ENCODE measurements around the gene PLEKHA7. TPM values are rescaled to one million over a fixed set of nuclear protein-coding genes. Genes with fewer than 3 reads are reported as not detected.

PLEKHA7 gene
- total RNA-seq, 1 experiment from 2014 or later: 13.0 TPM

DNA sequence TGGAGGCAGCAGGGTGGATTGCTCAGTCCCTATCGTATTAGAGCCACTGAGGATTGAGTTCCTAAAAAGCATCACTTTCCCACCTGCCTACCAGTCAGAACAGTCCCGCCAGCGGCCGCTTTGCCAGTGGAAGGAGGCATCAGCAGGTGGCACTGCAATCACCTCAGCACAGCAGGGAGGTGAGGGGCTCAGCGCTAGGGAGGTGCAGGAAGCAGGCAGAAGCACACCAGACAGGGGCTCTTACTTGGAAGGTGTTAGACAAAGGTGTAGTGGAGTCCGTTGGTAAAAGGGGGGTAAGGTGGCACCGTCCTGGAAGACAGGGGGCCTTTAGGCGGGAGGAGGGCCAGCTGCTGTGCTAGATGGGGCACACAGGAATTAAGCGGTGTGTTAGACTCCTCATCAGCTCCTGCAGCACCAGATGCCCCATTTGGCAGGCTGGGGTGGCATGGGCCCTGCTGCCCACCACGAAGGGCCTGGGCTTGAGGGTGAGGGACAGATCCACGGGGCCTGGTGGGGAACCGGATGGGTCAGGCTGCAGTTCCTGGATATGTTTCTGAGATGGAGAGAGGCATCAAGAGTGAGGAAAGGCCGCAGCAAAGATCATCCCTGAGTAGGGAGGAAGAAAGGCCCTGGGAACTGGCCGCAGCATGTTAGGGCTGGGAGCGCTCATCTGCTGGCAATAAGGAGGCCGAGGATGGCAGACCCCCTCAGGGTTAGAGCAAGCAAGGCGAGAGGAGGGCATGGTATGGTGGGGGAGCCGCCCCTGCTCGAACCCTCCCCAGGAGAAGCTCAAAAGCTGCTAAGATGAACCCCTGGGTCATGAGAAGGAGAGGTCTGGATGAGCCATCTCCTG lies 233.3 kb downstream of the PLEKHA7 start:
- no peaks in the 10 kb centered on the region for H3K27me3 Mint-ChIP-seq (ENCODE audit: low read depth)
- peaks cover 24% of the 10 kb centered on the region for H3K4me1 Mint-ChIP-seq
- H3K27ac Mint-ChIP-seq: no peak overlapping the region
- no peaks in the 10 kb centered on the region for H3K9me3 Mint-ChIP-seq
- ATAC-seq: no peak
- DNase-seq (ENCODE audit: low spot score): no peak
- H3K36me3 Mint-ChIP-seq: no peaks in the 10 kb centered on the region
- ChIA-PET POLR2A (no interaction called here), CTCF (no interaction called here)
- no peak for TF ChIP-seq CBFB (CRISPR knock-in tag; IDR thresholded peaks at IDR 0.05; ENCODE audit: low read depth)
- TF ChIP-seq GABPB1 (CRISPR knock-in tag; IDR thresholded peaks at IDR 0.05): no peak
- TF ChIP-seq, protein P1, sequence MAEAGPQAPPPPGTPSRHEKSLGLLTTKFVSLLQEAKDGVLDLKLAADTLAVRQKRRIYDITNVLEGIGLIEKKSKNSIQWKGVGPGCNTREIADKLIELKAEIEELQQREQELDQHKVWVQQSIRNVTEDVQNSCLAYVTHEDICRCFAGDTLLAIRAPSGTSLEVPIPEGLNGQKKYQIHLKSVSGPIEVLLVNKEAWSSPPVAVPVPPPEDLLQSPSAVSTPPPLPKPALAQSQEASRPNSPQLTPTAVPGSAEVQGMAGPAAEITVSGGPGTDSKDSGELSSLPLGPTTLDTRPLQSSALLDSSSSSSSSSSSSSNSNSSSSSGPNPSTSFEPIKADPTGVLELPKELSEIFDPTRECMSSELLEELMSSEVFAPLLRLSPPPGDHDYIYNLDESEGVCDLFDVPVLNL (CRISPR knock-in tag; IDR thresholded peaks at IDR 0.05; ENCODE audit: borderline replicate concordance, low read depth): no peak
- no peak for TF ChIP-seq ZNF121 (CRISPR knock-in tag; IDR thresholded peaks at IDR 0.05)
- TF ChIP-seq, protein P2, sequence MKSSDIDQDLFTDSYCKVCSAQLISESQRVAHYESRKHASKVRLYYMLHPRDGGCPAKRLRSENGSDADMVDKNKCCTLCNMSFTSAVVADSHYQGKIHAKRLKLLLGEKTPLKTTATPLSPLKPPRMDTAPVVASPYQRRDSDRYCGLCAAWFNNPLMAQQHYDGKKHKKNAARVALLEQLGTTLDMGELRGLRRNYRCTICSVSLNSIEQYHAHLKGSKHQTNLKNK (CRISPR knock-in tag; IDR thresholded peaks at IDR 0.05): no peak
- no peak for TF ChIP-seq ZNF232 (CRISPR knock-in tag; IDR thresholded peaks at IDR 0.05)
- TF ChIP-seq MAX (CRISPR knock-in tag; IDR thresholded peaks at IDR 0.05): no peak
- TF ChIP-seq RORB (CRISPR knock-in tag; IDR thresholded peaks at IDR 0.05): no peak
- no peak for TF ChIP-seq ZNF263 (CRISPR knock-in tag; IDR thresholded peaks at IDR 0.05; ENCODE audit: low read depth)
- no peak overlapping the region for H3K4me3 Mint-ChIP-seq

- Mint-ChIP-seq H3K9me3 (no peaks in the 10 kb centered on the region), H3K27me3 (ENCODE audit: low read depth) (no peaks in the 10 kb centered on the region), H3K4me3 (no peak overlapping the region), H3K36me3 (no peaks in the 10 kb centered on the region), H3K27ac (no peak overlapping the region), H3K4me1 (peaks cover 32% of the 10 kb centered on the region)
- CTCF ChIA-PET: interaction anchor here (0.9 kb wide), 1 partner anchor 10 kb away, joined by 3 read pairs; no protein-coding TSS in a partner anchor
- DNase-seq (ENCODE audit: low spot score) (no peak), ATAC-seq (no peak)
- POLR2A ChIA-PET: no interaction called here
- TF ChIP-seq TP53 (CRISPR knock-in tag; IDR thresholded peaks at IDR 0.05) (no peak), NR2C2 (CRISPR knock-in tag; IDR thresholded peaks at IDR 0.05) (no peak), MYBL2 (CRISPR knock-in tag; IDR thresholded peaks at IDR 0.05) (no peak), CREB1 (CRISPR knock-in tag; IDR thresholded peaks at IDR 0.05) (no peak), AR (CRISPR knock-in tag; IDR thresholded peaks at IDR 0.05) (no peak), FOXP1 (CRISPR knock-in tag; IDR thresholded peaks at IDR 0.05; ENCODE audit: borderline replicate concordance) (no peak)
Observed at GRCh38 chr11:16780146-16780545, 234.1 kb downstream of the PLEKHA7 start.

DNA sequence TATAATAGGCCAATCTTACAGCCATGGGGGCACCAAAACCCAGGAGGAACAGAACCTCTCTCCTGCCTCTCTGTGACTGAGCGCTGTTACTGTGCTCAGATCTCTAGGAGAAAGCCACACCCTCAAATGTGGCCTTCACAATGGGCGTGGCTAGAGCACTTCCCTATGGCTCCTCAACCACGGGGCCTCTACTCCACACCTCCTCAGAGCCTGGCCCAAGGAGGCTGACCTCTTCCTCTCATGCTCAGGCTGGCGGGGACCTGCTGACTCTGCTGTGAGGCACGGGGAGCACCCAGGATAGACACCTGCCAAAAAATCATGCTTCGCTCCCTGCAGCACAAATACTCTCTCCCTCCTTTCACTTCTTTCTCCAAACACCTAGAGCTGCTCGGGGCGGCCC lies 234.8 kb downstream of the PLEKHA7 start:
- Mint-ChIP-seq H3K36me3 (no peaks in the 10 kb centered on the region), H3K4me1 (peaks cover 39% of the 10 kb centered on the region), H3K27me3 (ENCODE audit: low read depth) (no peaks in the 10 kb centered on the region), H3K4me3 (no peak overlapping the region), H3K27ac (no peak overlapping the region), H3K9me3 (no peaks in the 10 kb centered on the region)
- DNase-seq (ENCODE audit: low spot score): peak; percentile 33
- ChIA-PET CTCF (interaction anchor here (0.9 kb wide), 1 partner anchor 11 kb away, joined by 3 read pairs; no protein-coding TSS in a partner anchor), POLR2A (no interaction called here)
- ATAC-seq: peak; percentile 82
- TF ChIP-seq HMGA2 (CRISPR knock-in tag; IDR thresholded peaks at IDR 0.05) (no peak), NR3C1 (CRISPR knock-in tag; conservative IDR thresholded peaks at IDR 0.05; ENCODE audit: low read depth) (no peak), AFF4 (CRISPR knock-in tag; IDR thresholded peaks at IDR 0.05; ENCODE audit: borderline replicate concordance) (no peak), ELF4 (CRISPR knock-in tag; IDR thresholded peaks at IDR 0.05; ENCODE audit: low read depth) (no peak), ZBTB21 (CRISPR knock-in tag; IDR thresholded peaks at IDR 0.05; ENCODE audit: borderline replicate concordance) (no peak), ZNF263 (CRISPR knock-in tag; IDR thresholded peaks at IDR 0.05; ENCODE audit: low read depth) (no peak), SP1 (CRISPR knock-in tag; conservative IDR thresholded peaks at IDR 0.05) (no peak), IRF1 (CRISPR knock-in tag; IDR thresholded peaks at IDR 0.05) (no peak)

All from WTC11 (cell line).